Measurements from ENCODE around the gene PLA2G6.
"Not testable (repeated sequence)": the region's sequence is repeated elsewhere in the genome, so short reads cannot be mapped to it uniquely, and the experiment has no call there.

The PLA2G6 gene

GRCh38 chr22:38191731-38192474 is 10.3 kb upstream of the PLA2G6 start:
- DNase-seq (ENCODE audit: low read depth): no peak

GRCh38 chr22:38191055-38191454 is 9.4 kb upstream of the PLA2G6 start:
- no peak for DNase-seq (ENCODE audit: low read depth)

DNA sequence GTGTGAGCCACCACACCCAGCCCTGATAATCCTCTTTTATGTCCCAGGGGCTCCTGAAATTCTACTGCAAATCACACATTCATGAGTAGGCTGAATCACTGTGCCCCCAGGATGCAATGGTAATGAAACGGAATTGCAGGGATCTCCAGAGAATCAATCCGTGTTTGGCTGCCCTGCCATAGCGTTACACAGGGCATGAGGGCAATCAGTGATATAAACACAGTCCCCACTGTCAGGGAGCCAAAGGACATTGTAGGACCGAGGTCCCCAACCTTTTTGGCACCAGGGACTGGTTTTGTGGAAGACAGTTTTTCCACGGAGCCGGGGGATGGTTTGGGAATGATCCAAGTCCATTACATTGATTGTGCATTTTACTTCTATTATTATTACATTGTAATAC is 9.0 kb upstream of the PLA2G6 start:
- DNase-seq (ENCODE audit: low read depth): no peak

GRCh38 chr22:38189104-38189503 is 7.5 kb upstream of the PLA2G6 start:
- DNase-seq (ENCODE audit: low read depth): no peak

GRCh38 chr22:38187413-38188212 is 6.0 kb upstream of the PLA2G6 start:
- DNase-seq (ENCODE audit: low read depth): no peak

DNA sequence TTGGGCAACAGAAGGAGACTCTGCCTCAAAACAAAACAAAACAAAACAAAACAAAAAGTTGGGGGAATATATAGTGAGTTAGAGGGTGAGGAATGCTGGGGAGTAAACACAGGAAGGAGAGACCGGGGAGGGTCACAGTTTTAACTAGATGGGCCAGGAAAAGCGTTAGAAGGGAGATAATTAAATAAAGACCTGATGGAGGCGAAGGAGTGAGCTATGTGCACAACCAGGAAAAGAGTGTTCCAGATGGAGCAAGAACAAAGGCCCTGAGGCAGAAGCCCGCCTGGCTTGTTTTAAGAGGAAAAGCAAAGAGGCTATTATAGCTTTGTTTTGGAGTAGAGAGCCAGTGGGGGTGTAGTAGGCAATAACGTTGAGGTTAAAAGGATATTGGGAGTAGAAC is 4.8 kb upstream of the PLA2G6 start:
- no peak for DNase-seq (ENCODE audit: low read depth)

DNA sequence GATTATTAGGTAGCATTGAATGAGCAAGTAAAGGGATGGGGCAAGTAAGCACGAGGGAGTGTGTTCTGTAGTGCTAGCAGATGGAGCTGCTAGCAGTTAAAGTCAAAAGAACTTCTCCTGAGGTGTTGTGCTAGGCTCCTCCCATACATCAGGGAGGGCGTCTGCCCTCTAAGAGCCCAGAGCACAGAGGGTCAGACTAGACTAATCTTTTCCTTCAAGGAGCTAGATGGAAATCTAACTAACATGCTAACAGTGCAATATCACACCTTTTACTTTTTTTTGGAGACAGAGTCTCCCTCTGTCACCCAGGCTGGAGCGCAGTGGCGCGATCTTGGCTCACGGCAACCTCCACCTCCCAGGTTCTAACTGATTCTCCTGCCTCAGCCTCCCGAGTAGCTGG is 3.2 kb upstream of the PLA2G6 start:
- no peak for DNase-seq (ENCODE audit: low read depth)

- peak; percentile 36 for DNase-seq (ENCODE audit: low read depth)
Measured at GRCh38 chr22:38180841-38181452, 683 bp downstream of the PLA2G6 start.

DNA sequence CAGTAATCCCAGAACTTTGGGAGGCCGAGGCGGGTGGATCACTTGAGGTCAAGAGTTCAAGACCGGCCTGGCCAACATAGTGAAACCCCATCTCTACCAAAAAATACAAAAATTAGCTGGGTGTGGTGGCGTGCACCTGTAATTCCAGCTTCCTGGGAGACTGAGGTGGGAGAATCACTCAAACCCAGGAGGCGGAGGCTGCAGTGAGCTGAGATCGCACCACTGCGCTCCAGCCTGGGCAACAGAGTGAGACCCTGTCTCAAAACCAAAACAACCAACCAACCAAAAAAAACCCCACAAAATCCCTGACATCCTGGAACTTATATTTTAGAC is 3.1 kb downstream of the PLA2G6 start:
- DNase-seq (ENCODE audit: low read depth): not testable (repeated sequence)

- DNase-seq (ENCODE audit: low read depth): no peak
Measured at GRCh38 chr22:38177926-38178604, 3.6 kb downstream of the PLA2G6 start.

DNA sequence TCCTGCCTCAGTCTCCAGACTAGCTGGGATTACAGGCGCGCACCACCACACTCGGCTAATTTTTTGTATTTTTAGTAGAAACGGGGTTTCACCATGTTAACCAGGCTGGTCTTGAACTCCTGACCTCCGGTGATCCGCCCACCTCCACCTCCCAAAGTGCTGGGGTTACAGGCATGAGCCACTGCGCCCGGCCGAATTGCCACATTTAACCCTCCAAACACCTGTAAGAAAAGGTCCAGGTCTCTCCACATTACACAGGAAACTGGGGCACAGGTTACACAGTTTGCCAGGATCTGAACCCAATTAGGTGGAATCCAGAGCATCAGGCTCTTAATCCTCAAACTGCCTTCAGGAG is 4.1 kb downstream of the PLA2G6 start:
- DNase-seq (ENCODE audit: low read depth): not testable (repeated sequence)

- no peak for DNase-seq (ENCODE audit: low read depth)
Measured at GRCh38 chr22:38177044-38177443, 4.6 kb downstream of the PLA2G6 start.

- no peak for DNase-seq (ENCODE audit: low read depth)
Measured at GRCh38 chr22:38176170-38176741, 5.4 kb downstream of the PLA2G6 start.

DNA sequence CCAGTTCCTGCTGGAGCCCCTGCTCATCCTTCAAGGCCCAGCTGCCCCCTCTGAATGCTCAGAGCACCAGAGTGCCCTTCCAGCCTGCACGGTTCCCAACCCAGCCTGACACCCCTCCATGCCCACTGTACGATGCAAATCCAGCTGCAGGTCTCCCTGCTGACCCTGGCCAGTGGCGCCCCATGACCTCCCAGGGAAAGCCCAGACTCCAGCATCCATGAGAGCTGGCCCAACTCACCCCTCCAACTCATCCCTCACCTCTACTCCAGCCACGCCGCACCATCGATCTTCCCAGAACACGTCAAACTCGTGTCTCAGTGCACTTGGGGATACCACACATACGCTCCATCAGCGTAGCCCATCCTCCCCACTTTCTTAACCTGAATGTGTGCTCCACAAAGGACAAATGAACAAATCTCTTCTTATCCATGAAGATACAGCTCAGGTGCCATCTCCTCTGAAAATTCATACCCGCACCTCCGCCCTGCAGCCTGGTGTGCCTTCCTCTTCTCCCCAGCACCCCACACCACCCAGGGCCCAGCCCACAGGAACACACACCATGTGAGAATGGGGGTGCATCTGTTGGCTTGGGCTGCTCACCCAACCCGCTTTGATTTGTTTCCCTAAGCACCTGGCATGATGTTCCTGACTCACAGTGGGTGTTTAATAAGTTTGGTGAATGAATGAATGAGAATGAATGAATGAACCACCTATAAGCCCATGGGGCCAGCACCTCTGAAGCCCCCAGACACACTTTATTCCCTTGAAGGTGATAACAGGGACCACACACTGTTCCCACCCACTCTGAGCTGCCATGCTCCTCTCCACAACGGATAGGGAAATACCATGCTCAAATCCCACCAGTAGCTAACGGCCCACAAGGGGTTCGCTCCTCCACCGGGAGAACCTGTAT is 6.2 kb downstream of the PLA2G6 start:
- no peak for DNase-seq (ENCODE audit: low read depth)

DNA sequence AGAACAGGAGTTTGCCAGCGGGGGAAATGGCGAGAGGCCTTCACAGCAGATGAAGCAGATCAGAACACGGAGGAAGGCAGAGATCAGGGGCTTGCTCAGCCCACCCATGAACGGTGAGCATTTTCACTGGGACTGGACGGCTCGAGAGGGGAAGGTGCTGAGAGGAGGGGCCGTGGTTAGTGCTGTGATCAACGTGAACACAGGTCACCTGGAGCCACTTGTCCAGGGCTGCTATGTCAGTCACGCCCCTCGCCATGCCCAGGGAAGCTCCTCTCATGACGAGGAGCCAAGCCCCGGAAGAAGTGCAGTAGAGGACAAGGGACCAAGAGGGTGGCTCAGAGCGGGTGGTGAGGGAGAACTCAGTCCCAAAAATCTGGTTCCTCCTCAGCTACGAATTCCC is 7.0 kb downstream of the PLA2G6 start:
- DNase-seq (ENCODE audit: low read depth): no peak

- no peak for DNase-seq (ENCODE audit: low read depth)
Measured at GRCh38 chr22:38173641-38173906, 8.1 kb downstream of the PLA2G6 start.

- DNase-seq (ENCODE audit: low read depth): no peak
Measured at GRCh38 chr22:38172832-38173640, 8.6 kb downstream of the PLA2G6 start.

DNA sequence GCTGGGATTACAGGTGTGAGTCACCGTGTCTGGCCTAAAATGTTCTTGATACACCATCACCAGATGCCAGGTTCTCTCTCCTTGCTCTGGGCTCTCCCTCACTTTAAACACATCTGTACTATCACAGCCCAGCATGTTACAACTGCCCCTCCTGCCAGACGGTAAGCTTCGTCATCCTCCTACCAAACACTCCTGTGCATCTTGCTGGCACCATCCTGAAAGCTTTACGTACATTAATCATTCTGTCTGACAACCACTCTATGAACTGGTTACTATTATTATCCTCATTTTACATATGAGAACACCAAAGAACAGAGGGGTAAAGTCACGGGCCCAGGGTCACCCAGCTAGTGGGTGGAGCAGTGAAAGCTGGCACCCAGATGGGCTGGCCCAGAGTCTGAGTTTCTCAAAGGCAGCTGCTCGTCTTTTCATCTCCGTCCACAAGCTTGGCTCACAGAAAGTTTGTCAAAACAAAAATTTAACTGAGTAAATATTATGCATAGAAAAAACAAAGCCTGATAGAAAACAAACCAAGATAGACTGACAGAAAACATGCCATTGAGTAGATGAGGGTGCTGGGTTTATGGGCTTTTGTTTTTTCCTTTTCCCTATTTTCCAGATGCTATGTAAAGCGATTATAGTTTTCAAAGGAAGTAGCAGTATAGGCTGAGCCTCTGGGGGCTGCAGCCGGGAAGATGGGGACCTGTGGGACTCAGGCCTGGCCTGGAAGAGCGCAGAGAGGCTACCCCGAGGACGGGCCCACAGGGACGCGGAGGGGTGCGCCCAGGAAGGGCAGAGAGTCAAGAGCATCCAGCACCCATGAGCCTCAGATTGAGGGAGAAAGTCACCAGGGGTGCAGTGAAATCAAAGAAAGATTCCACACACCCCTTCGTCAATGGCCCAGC is 9.5 kb downstream of the PLA2G6 start:
- DNase-seq (ENCODE audit: low read depth): no peak

- DNase-seq (ENCODE audit: low read depth): no peak
Measured at GRCh38 chr22:38170469-38170868, 11.2 kb downstream of the PLA2G6 start.

- DNase-seq (ENCODE audit: low read depth): no peak
Measured at GRCh38 chr22:38169116-38169515, 12.5 kb downstream of the PLA2G6 start.
